Cerebellar nuclear complex (tissue), 1 donor: Measurements from ENCODE around the gene MYCBPAP.

Experiments
- DNase-seq, 2 experiments: peaks; one replicate each; lab custom pipeline; 2025; lab: John Stamatoyannopoulos, UW

Gene MYCBPAP

DNA sequence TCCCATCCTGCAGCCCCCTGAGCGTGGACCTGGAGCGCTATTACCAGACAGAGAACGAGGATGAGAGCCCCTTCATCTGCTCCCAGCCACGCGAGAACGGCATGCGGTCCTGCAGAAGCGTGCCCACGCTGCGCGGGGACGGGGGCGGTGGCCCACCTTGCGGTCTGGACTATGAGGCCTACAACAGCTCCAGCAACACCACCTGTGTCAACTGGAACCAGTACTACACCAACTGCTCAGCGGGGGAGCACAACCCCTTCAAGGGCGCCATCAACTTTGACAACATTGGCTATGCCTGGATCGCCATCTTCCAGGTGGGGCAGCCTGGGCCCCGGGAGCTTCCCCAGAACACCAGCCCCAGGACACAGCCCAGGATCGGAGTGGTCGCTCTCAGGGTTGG is 64.3 kb downstream of the MYCBPAP start:
- no peak for DNase-seq

DNA sequence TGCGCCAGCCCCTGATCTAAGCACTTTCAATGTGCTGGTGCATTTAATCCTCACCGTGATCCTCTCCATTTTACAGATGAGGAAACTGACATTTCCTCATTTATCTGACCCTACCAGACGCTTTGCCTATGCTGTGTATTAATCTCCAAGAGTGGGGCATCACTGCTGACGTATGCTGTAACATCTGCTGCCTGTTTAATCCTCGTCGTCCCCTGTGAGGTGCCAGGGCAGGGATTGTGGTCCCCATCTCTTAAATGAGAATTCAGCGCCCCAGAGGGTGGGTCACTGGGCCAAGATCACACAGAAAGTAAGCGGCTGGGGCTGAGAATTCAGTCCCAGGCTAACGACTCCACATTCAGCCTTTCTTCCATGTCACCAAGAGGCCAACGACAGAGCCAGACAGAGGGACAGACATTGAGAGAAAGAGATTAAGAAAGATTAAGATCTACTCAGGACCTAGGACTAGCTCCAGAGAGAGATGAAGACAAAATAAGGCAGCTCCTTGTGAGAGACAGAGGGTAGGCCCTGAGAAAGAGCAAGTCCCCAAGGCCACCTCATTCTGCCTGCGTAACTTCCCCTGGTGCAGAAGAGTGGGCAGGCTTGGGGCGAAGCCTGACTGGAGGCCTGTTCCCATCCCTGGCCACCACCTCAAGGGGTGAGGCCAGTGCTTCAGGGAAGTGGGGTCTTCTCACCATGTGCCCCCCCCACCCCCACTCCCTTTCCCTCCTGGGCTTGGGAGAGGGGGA is 65.8 kb downstream of the MYCBPAP start:
- DNase-seq = no peak

DNA sequence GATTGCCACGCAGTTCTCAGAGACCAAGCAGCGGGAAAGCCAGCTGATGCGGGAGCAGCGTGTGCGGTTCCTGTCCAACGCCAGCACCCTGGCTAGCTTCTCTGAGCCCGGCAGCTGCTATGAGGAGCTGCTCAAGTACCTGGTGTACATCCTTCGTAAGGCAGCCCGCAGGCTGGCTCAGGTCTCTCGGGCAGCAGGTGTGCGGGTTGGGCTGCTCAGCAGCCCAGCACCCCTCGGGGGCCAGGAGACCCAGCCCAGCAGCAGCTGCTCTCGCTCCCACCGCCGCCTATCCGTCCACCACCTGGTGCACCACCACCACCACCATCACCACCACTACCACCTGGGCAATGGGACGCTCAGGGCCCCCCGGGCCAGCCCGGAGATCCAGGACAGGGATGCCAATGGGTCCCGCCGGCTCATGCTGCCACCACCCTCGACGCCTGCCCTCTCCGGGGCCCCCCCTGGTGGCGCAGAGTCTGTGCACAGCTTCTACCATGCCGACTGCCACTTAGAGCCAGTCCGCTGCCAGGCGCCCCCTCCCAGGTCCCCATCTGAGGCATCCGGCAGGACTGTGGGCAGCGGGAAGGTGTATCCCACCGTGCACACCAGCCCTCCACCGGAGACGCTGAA is 67.5 kb downstream of the MYCBPAP start:
- DNase-seq = no peak

DNA sequence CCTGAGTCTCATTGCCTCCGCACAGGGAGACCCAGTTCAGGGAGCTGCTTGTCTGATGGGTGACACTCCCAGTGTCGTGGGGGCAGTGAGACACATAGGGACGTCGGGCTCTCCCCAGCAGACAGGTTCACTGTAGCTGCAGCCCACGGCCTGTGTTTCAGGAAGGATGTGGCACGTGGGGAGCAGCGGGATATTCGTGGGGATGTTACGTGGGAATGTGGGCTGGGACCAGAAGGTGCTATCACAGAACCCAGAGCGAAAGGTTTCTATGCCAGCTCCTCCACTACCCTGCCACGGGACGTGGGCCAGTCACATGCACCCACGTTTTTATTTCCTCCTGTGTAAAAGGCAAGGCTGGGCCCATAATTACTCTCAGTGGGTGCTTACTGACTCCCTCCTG is 68.6 kb downstream of the MYCBPAP start:
- DNase-seq = no peak

DNA sequence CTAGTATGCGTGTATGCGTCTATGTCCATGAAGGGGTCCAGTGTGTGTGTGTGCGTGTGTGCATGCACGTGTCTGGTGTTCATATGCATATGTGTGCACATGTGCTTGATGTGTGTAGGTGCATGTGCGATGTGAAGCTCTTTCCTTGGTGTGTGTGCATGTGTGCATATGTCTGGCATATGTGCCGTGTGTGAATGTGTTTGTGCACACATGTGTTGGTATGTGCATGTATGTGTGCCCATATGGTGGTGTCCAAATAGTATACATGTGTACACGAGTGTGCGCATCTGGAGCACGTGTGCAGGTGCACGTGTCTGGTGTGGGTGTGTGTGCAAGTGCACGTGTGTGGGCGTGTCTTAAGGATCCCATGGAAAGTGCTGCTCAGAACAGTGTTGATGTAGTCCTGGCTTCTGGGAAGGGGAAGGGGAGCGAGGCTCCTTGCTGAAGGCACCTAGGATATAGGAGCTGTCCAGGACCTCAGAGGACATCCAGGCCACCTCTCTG is 69.3 kb downstream of the MYCBPAP start:
- DNase-seq = no peak

DNA sequence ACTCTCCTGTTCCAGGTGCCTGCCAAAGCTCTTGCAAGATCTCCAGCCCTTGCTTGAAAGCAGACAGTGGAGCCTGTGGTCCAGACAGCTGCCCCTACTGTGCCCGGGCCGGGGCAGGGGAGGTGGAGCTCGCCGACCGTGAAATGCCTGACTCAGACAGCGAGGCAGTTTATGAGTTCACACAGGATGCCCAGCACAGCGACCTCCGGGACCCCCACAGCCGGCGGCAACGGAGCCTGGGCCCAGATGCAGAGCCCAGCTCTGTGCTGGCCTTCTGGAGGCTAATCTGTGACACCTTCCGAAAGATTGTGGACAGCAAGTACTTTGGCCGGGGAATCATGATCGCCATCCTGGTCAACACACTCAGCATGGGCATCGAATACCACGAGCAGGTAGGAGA is 69.9 kb downstream of the MYCBPAP start:
- DNase-seq = no peak

DNA sequence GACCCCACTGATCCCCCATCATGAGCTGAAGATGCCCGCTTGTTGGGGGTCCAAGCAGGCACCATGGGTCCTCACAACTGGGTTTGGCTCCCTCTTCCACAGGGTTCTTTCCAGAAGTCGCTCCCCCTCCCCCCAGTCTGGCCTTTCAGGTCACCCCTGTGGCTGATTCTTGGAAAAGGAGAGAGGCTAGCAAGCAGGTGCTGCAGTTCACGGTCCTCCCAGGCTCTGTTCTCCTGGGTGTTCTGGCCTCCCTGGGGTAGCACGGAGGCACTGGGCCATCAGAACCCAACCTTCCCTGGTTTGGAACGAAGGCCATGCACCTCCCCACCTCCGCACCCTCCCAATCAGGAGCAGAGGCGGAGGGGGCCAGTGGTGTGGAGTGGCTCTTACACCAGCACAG is 71.2 kb downstream of the MYCBPAP start:
- no peak for DNase-seq

DNA sequence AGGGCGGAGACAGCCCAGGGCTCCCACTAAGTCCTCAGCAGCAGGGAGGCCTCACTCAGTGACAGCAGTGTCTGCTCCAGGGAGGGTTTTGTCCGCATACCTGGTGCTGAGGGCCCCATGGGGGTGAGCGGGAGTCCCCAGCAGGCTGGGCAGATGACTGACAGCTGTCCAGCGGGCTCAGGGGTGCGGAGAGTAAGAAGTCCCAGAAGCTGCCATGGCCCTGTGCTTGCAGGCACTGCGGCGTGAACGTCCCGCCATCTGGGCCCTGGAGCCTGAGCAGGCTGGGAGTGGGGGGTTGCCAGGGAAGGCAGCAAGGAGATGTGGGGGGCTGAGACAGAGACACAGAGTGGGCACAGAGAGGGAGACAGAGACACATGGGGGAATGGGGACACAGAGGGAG is 72.4 kb downstream of the MYCBPAP start:
- no peak for DNase-seq
